ENCODE data around the gene ALLC. TPM values are rescaled to one million over a fixed set of nuclear protein-coding genes. Genes with fewer than 3 reads are reported as not detected.

Gene ALLC
- total RNA-seq, 2 experiments from 2014 or later: not detected

GRCh38 chr2:3646446-3646845 is 11.6 kb upstream of the ALLC start:
- Mint-ChIP-seq H3K4me3 (no peak overlapping the region), H3K9me3 (ENCODE audit: insufficient read depth) (no peaks in the 10 kb centered on the region), H3K27me3 (ENCODE audit: low read depth) (peaks cover 3% of the 10 kb centered on the region), H3K36me3 (ENCODE audit: low read depth) (no peaks in the 10 kb centered on the region), H3K27ac (no peak overlapping the region), H3K4me1 (ENCODE audit: low read depth) (peaks cover 6% of the 10 kb centered on the region)
- no peak for DNase-seq
- ChIA-PET CTCF (no interaction called here), POLR2A (no interaction called here)
- ATAC-seq: no peak

- ATAC-seq: no peak
- no peak overlapping the region for H3K27ac Mint-ChIP-seq
- no peak for DNase-seq
- POLR2A ChIA-PET: no interaction called here
- peaks cover 12% of the 10 kb centered on the region for H3K4me1 Mint-ChIP-seq (ENCODE audit: low read depth)
- CTCF ChIA-PET: no interaction called here
- no peaks in the 10 kb centered on the region for H3K36me3 Mint-ChIP-seq (ENCODE audit: low read depth)
- H3K9me3 Mint-ChIP-seq (ENCODE audit: insufficient read depth): no peaks in the 10 kb centered on the region
- peaks cover 3% of the 10 kb centered on the region for H3K27me3 Mint-ChIP-seq (ENCODE audit: low read depth)
- no peak overlapping the region for H3K4me3 Mint-ChIP-seq
Observed at GRCh38 chr2:3647246-3647645, 10.8 kb upstream of the ALLC start.

GRCh38 chr2:3647831-3648651 is 10.0 kb upstream of the ALLC start:
- peaks cover 3% of the 10 kb centered on the region for H3K27me3 Mint-ChIP-seq (ENCODE audit: low read depth)
- no peaks in the 10 kb centered on the region for H3K36me3 Mint-ChIP-seq (ENCODE audit: low read depth)
- ATAC-seq: no peak
- ChIA-PET POLR2A (no interaction called here), CTCF (no interaction called here)
- H3K9me3 Mint-ChIP-seq (ENCODE audit: insufficient read depth): no peaks in the 10 kb centered on the region
- H3K4me3 Mint-ChIP-seq: no peak overlapping the region
- no peak for DNase-seq
- H3K4me1 Mint-ChIP-seq (ENCODE audit: low read depth): peaks cover 13% of the 10 kb centered on the region
- no peak overlapping the region for H3K27ac Mint-ChIP-seq

- ChIA-PET POLR2A (no interaction called here), CTCF (no interaction called here)
- Mint-ChIP-seq H3K27ac (no peak overlapping the region), H3K27me3 (ENCODE audit: low read depth) (peaks cover 3% of the 10 kb centered on the region), H3K4me3 (no peak overlapping the region), H3K9me3 (ENCODE audit: insufficient read depth) (no peaks in the 10 kb centered on the region), H3K36me3 (ENCODE audit: low read depth) (no peaks in the 10 kb centered on the region), H3K4me1 (ENCODE audit: low read depth) (peaks cover 13% of the 10 kb centered on the region)
- ATAC-seq: no peak
- no peak for DNase-seq
Observed at GRCh38 chr2:3648652-3649177, 9.3 kb upstream of the ALLC start.

- CTCF ChIA-PET: interaction anchor here (0.6 to 1.2 kb wide), 2 partner anchors 74 to 184 kb away, joined by 3 read pairs; no protein-coding TSS in a partner anchor
- POLR2A ChIA-PET: no interaction called here
- ATAC-seq: no peak
- Mint-ChIP-seq H3K4me1 (ENCODE audit: low read depth) (peaks cover 13% of the 10 kb centered on the region), H3K27me3 (ENCODE audit: low read depth) (peaks cover 3% of the 10 kb centered on the region), H3K27ac (no peak overlapping the region), H3K4me3 (no peak overlapping the region), H3K36me3 (ENCODE audit: low read depth) (no peaks in the 10 kb centered on the region), H3K9me3 (ENCODE audit: insufficient read depth) (no peaks in the 10 kb centered on the region)
- DNase-seq: no peak
Observed at GRCh38 chr2:3649581-3649980, 8.4 kb upstream of the ALLC start.

- POLR2A ChIA-PET: no interaction called here
- CTCF ChIA-PET: interaction anchor here (0.6 to 2.7 kb wide), 3 partner anchors 75 to 227 kb away, joined by 3 to 27 read pairs (median 3); no protein-coding TSS in a partner anchor
- H3K4me3 Mint-ChIP-seq: no peak overlapping the region
- ATAC-seq: no peak
- H3K27me3 Mint-ChIP-seq (ENCODE audit: low read depth): peaks cover 3% of the 10 kb centered on the region
- no peak for DNase-seq
- no peaks in the 10 kb centered on the region for H3K36me3 Mint-ChIP-seq (ENCODE audit: low read depth)
- H3K4me1 Mint-ChIP-seq (ENCODE audit: low read depth): peaks cover 13% of the 10 kb centered on the region
- no peaks in the 10 kb centered on the region for H3K9me3 Mint-ChIP-seq (ENCODE audit: insufficient read depth)
- no peak overlapping the region for H3K27ac Mint-ChIP-seq
Observed at GRCh38 chr2:3650140-3650920, 7.7 kb upstream of the ALLC start.

- peak overlapping the region; percentile 69 for H3K4me3 Mint-ChIP-seq
- H3K27me3 Mint-ChIP-seq (ENCODE audit: low read depth): peaks cover 3% of the 10 kb centered on the region
- peaks cover 13% of the 10 kb centered on the region for H3K4me1 Mint-ChIP-seq (ENCODE audit: low read depth)
- H3K9me3 Mint-ChIP-seq (ENCODE audit: insufficient read depth): no peaks in the 10 kb centered on the region
- H3K36me3 Mint-ChIP-seq (ENCODE audit: low read depth): no peaks in the 10 kb centered on the region
- CTCF ChIA-PET: interaction anchor here (0.6 to 2.7 kb wide), 18 partner anchors 10 to 1532 kb away, joined by 3 to 27 read pairs (median 4); partner anchors contain the start of genes EIPR1 and RNASEH1
- DNase-seq (peak; percentile 84), ATAC-seq (peak; percentile 83)
- H3K27ac Mint-ChIP-seq: peak overlapping the region; percentile 88
- POLR2A ChIA-PET: interaction anchor here (0.6 to 1.5 kb wide), 5 partner anchors 8 to 274 kb away, joined by 3 to 10 read pairs (median 3); partner anchors contain the start of genes EIPR1 and RNASEH1
Observed at GRCh38 chr2:3651691-3652648, 6.0 kb upstream of the ALLC start.

GRCh38 chr2:3652896-3653625 is 4.9 kb upstream of the ALLC start:
- DNase-seq (no peak), ATAC-seq (no peak)
- Mint-ChIP-seq H3K27ac (no peak overlapping the region), H3K9me3 (ENCODE audit: insufficient read depth) (no peaks in the 10 kb centered on the region), H3K4me3 (no peak overlapping the region), H3K27me3 (ENCODE audit: low read depth) (peaks cover 3% of the 10 kb centered on the region), H3K36me3 (ENCODE audit: low read depth) (no peaks in the 10 kb centered on the region), H3K4me1 (ENCODE audit: low read depth) (peaks cover 13% of the 10 kb centered on the region)
- ChIA-PET POLR2A (interaction anchor here (0.7 to 1.3 kb wide), 2 partner anchors 79 to 276 kb away, joined by 3 read pairs; partner anchors contain the start of gene EIPR1), CTCF (interaction anchor here (1.4 to 2.7 kb wide), 4 partner anchors 11 to 230 kb away, joined by 4 to 27 read pairs (median 8); no protein-coding TSS in a partner anchor)

GRCh38 chr2:3654011-3654410 is 4.0 kb upstream of the ALLC start:
- POLR2A ChIA-PET: no interaction called here
- DNase-seq (no peak), ATAC-seq (no peak)
- peaks cover 13% of the 10 kb centered on the region for H3K4me1 Mint-ChIP-seq (ENCODE audit: low read depth)
- no peaks in the 10 kb centered on the region for H3K36me3 Mint-ChIP-seq (ENCODE audit: low read depth)
- CTCF ChIA-PET: interaction anchor here (1.2 kb wide), 1 partner anchor 25 kb away, joined by 3 read pairs; no protein-coding TSS in a partner anchor
- no peaks in the 10 kb centered on the region for H3K9me3 Mint-ChIP-seq (ENCODE audit: insufficient read depth)
- H3K27me3 Mint-ChIP-seq (ENCODE audit: low read depth): peaks cover 3% of the 10 kb centered on the region
- no peak overlapping the region for H3K4me3 Mint-ChIP-seq
- H3K27ac Mint-ChIP-seq: no peak overlapping the region

- Mint-ChIP-seq H3K27ac (no peak overlapping the region), H3K9me3 (ENCODE audit: insufficient read depth) (no peaks in the 10 kb centered on the region), H3K27me3 (ENCODE audit: low read depth) (peaks cover 3% of the 10 kb centered on the region), H3K36me3 (ENCODE audit: low read depth) (no peaks in the 10 kb centered on the region), H3K4me3 (no peak overlapping the region), H3K4me1 (ENCODE audit: low read depth) (peaks cover 13% of the 10 kb centered on the region)
- ChIA-PET CTCF (interaction anchor here (1.2 kb wide), 1 partner anchor 26 kb away, joined by 3 read pairs; no protein-coding TSS in a partner anchor), POLR2A (no interaction called here)
- DNase-seq (no peak), ATAC-seq (no peak)
Observed at GRCh38 chr2:3654531-3655225, 3.3 kb upstream of the ALLC start.

All from activated CD8-positive, alpha-beta T cell treated with anti-CD3 and anti-CD28 coated beads, Interleukin-2, amount 10 ng/mL, durations not matched to agents 7 days and 5 days (primary cell).